Activated CD8-positive, alpha-beta memory T cell treated with anti-CD3 and anti-CD28 coated beads for 4 hours (primary cell): ENCODE data around the gene GTPBP10.
A peak's percentile ranks its signal among the peaks of the same experiment; 100 is the strongest.

ENCODE experiments used
- DNase-seq, 2 donors: peaks; one replicate each; pipeline ENCODE4 v3.0.0-alpha.2; 2020; ENCODE audit warnings: low read depth in 2 of 2

GTPBP10 gene

GRCh38 chr7:90383422-90383821 lies 36.9 kb downstream of the GTPBP10 start:
- no peak for DNase-seq

- no peak for DNase-seq
Measured at GRCh38 chr7:90383861-90384260, 37.3 kb downstream of the GTPBP10 start.

GRCh38 chr7:90384433-90384832 lies 37.9 kb downstream of the GTPBP10 start:
- no peak for DNase-seq

- DNase-seq, result no peak
Measured at GRCh38 chr7:90387470-90388240, 41.1 kb downstream of the GTPBP10 start.

- no peak for DNase-seq
Measured at GRCh38 chr7:90390926-90391325, 44.4 kb downstream of the GTPBP10 start.

- no peak for DNase-seq
Measured at GRCh38 chr7:90391488-90391887, 45.0 kb downstream of the GTPBP10 start.

GRCh38 chr7:90396420-90396819 lies 49.9 kb downstream of the GTPBP10 start:
- DNase-seq, result no peak

- no peak for DNase-seq
Measured at GRCh38 chr7:90401989-90402388, 55.5 kb downstream of the GTPBP10 start.

GRCh38 chr7:90402785-90403173 lies 56.3 kb downstream of the GTPBP10 start:
- DNase-seq, result no peak

- peak; percentile 51 to 63 for DNase-seq
Measured at GRCh38 chr7:90403174-90404113, 56.9 kb downstream of the GTPBP10 start, which contains the start of gene CLDN12. CLDN12 (plus strand) TSS chr7:90403461; CDS start chr7:90412677, 9,216 bp downstream.

GRCh38 chr7:90404777-90405176 lies 58.3 kb downstream of the GTPBP10 start:
- DNase-seq, result no peak

GRCh38 chr7:90407484-90407821 lies 60.9 kb downstream of the GTPBP10 start:
- DNase-seq, result no peak

- DNase-seq, result no peak
Measured at GRCh38 chr7:90408142-90408541, 61.6 kb downstream of the GTPBP10 start.

- no peak for DNase-seq
Measured at GRCh38 chr7:90409667-90410066, 63.2 kb downstream of the GTPBP10 start.

- DNase-seq, result no peak
Measured at GRCh38 chr7:90411510-90411909, 65.0 kb downstream of the GTPBP10 start.

GRCh38 chr7:90412458-90413184 lies 66.1 kb downstream of the GTPBP10 start:
- DNase-seq, result no peak

GRCh38 chr7:90413185-90413528 lies 66.6 kb downstream of the GTPBP10 start:
- no peak for DNase-seq

- no peak for DNase-seq
Measured at GRCh38 chr7:90421651-90422050, 75.1 kb downstream of the GTPBP10 start.

- no peak for DNase-seq
Measured at GRCh38 chr7:90424720-90425119, 78.2 kb downstream of the GTPBP10 start.

GRCh38 chr7:90425376-90425775 lies 78.9 kb downstream of the GTPBP10 start:
- no peak for DNase-seq

GRCh38 chr7:90430614-90431460 lies 84.3 kb downstream of the GTPBP10 start:
- DNase-seq, result no peak
